ENCODE data around the gene GNB1.

DNA sequence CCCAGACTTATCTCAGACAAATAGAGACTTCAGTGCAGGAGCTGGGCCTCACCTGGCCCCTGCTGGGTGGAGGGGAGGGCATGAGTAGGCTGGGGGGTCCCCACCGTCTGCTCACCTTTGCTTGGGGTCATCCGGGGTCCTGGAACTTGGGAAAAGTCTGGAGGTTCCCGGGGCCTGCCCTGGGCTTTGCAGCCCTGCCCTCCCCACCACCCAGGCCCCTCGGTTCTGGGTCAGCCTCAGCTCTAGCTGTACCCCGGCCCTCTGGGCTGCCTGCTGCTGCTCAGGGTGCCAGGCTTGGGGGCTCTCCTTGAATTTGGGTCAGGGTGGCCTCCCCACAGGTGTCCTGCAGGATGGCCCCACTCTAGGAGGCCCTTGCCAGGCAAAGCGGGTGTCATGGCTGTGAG is 30.6 kb upstream of the GNB1 start:
- no peak for TF ChIP-seq POLR2A (IDR thresholded peaks at IDR 0.05)
- TF ChIP-seq, protein P1, sequence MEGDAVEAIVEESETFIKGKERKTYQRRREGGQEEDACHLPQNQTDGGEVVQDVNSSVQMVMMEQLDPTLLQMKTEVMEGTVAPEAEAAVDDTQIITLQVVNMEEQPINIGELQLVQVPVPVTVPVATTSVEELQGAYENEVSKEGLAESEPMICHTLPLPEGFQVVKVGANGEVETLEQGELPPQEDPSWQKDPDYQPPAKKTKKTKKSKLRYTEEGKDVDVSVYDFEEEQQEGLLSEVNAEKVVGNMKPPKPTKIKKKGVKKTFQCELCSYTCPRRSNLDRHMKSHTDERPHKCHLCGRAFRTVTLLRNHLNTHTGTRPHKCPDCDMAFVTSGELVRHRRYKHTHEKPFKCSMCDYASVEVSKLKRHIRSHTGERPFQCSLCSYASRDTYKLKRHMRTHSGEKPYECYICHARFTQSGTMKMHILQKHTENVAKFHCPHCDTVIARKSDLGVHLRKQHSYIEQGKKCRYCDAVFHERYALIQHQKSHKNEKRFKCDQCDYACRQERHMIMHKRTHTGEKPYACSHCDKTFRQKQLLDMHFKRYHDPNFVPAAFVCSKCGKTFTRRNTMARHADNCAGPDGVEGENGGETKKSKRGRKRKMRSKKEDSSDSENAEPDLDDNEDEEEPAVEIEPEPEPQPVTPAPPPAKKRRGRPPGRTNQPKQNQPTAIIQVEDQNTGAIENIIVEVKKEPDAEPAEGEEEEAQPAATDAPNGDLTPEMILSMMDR (IDR thresholded peaks at IDR 0.05): no peak
- no peak for TF ChIP-seq POLR2AphosphoS5 (IDR thresholded peaks at IDR 0.05; ENCODE audit: insufficient read depth in 1 of 2, low read depth in 1 of 2)

Measured in vagina (tissue), 2 donors.